Fibroblast of pulmonary artery (primary cell): ENCODE data around the gene SNED1.

Experiments
- DNase-seq: peaks from one replicate; pipeline ENCODE4 v3.0.0-alpha.2; 2010; ENCODE audit warnings: low read depth
- H3K4me3 ChIP-seq: replicated peaks from 2 replicates; pipeline ENCODE4 v1.5.1; 2011; ENCODE audit warnings: low read depth, mild to moderate bottlenecking, control low read depth, low read length, moderate library complexity
- CTCF ChIP-seq: IDR thresholded peaks from 2 replicates; pipeline ENCODE4 v1.5.1; 2011; ENCODE audit warnings: mild to moderate bottlenecking, control low read depth, low read length, inconsistent platforms; ENCODE audit errors: missing control alignments

The SNED1 gene

GRCh38 chr2:241137276-241138190 is 139.1 kb downstream of the SNED1 start:
- DNase-seq = no peak
- H3K4me3 ChIP-seq = no peak overlapping the region
- TF ChIP-seq CTCF = no peak

GRCh38 chr2:241138471-241138870 is 140.1 kb downstream of the SNED1 start:
- no peak for DNase-seq
- no peak overlapping the region for H3K4me3 ChIP-seq
- TF ChIP-seq CTCF = no peak

- no peak for TF ChIP-seq CTCF
- DNase-seq = no peak
- H3K4me3 ChIP-seq = no peak overlapping the region
Measured at GRCh38 chr2:241139531-241140444, 141.4 kb downstream of the SNED1 start.

GRCh38 chr2:241140445-241140840 is 142.0 kb downstream of the SNED1 start:
- no peak for TF ChIP-seq CTCF
- DNase-seq = no peak
- no peak overlapping the region for H3K4me3 ChIP-seq

- TF ChIP-seq CTCF = no peak
- DNase-seq = no peak
- no peak overlapping the region for H3K4me3 ChIP-seq
Measured at GRCh38 chr2:241141214-241141770, 142.9 kb downstream of the SNED1 start.

- H3K4me3 ChIP-seq = no peak overlapping the region
- no peak for TF ChIP-seq CTCF
- no peak for DNase-seq
Measured at GRCh38 chr2:241142063-241142462, 143.6 kb downstream of the SNED1 start.
